HCEC 1CT (cell line): ENCODE results near the gene ADPRS.

ENCODE experiments used
- DNase-seq: peaks from one replicate; pipeline ENCODE4 v3.0.0-alpha.2; 2017

ADPRS gene

DNA sequence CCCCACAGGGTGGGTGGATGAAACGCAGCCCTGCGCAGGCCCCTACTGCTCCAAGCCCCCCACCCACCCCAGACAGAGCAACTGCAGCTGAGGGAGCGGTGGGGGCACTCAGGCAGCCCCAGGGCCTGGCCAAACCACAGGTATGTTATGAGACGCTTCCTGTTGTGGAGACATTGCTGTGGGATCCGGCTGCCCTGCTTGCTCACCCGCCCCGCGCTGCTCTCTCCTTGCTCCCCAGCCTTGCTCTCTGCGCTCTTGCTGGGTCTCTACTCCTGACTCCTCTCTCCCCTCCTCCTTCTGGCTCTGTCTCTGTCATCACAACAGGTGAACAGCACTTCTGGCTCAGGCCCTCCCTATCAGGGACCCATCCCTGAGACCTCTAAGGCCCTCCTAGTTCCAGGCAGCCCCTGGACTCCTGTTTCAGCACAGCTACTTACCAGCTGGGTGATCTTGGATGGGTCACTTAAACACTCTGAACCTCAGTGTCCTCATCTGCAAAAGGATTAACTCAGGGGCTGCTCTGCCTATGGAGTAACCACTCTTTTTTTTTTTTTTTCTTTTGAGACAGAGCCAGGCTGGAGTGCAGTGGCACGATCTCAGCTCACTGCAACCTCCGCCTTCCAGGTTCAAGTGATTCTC, 20.5 kb downstream of the ADPRS start:
- DNase-seq: peak; percentile 53

DNA sequence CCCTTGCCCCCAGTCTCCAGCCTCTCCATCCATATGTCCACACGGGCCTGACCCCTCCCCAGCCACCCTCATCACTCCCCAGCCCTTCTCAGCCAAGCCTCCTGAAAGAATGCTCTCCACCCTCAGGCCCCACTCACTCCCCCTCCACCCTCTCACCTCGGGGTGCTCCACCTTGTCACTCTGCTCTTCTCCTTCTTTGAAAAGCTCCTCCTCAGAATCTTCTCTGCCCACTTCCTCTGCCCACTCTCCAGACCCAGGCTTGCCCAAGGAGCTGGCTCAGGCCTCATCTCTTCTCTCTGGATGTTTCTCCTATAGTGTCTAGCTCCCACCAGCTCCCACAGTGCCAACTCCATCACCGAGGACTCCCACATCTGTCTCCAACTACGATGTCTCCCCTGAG, 22.5 kb downstream of the ADPRS start:
- no peak for DNase-seq

DNA sequence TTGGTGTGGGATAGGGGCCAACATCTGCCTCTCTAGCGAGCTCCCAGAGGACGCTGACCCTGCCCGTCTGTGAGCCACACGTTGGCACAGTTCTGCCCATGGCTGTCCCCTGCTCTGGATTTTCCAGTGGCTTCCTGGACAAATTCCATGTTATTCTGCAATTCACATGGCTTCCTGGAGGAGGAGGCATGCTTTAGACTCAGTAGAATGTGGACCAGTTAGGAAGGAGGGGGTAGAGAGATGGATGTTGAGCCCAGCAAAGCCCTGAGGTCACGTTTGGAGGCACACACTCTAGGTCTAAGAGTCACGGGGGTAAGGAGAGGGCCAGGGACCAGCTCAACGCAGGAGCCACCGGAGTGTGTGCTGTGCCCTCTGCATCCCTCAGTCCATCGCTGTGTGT, 24.1 kb downstream of the ADPRS start:
- no peak for DNase-seq

DNA sequence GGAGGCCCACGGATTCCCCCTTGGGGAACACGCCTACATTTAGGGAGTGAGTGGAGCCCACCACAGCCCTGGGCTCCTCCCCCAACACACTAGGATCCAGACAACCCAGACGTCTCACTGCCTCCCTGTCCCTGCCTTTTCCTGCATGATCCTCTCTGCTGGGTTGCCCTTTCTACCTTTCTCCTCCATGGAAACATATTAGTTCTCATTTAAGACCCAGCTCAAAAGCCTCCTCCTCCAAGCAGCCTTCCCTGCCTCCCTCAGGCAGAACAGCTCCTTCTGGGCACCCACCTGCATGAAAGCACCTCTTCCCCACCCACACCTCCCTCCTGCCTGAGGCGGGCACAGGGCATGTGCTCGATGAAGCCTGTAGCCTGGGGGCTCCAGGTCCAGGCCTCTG, 25.7 kb downstream of the ADPRS start:
- DNase-seq: no peak

DNA sequence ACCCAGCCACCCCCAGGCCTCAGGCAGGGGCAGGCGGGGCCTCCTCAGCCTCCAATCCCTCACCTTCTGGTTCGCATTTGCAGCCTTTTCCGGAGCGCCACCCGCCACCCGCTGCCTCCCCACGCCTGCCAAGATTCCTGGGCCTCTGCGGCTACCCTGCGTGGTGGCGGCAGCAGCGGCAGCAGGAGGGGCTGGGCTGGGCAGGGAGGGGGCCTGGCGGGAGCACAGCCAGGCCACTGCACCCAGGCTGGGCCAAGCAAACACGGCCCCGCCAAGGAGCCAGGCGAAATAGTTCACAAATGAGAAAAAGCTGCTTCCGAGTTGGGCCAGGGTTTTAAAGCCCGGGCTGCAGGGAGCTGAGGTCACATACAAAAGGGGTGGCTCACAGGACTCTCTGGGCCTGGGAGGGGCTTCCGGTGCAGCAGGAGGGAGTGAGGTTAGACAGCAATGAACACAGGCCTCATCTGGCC, 26.5 kb downstream of the ADPRS start:
- DNase-seq: no peak

DNA sequence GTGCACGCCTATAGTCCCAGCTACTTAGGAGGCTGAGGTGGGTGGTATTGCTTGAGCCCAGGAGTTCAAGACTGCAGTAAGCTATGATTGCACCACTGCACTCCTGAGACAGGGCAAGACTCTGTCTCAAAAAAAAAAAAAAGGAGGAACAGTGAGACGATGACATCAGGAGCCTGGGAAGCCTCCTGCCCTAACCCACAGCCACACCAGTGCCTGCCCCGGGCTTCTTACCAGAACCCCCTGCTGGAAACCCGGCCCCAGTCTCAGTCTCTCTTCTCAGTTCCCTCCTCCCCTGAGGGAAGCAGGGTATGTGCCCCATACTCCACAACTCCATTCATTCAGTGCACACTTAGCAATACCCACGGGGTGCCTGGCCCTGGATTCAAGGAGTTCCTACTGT, 27.2 kb downstream of the ADPRS start:
- no peak for DNase-seq

DNA sequence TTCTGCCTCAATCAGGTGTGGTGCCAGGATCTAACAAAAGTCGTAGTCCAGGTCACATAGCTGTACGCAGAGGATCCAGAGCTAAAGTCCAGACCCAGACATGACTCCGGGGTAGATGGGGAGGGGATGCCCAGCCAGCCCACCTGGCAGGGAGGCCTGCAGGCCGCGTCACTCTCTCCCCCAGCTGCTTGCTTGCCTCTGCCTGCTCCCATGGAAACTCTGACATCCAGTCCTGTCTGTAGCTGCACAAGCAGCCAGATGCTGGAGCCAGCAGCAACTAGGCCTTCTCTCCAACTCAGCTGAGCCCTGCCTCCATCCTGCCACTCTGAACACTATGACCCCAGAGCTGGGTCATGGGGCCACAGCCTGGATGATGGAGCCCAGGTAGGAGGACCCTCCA, 28.2 kb downstream of the ADPRS start:
- no peak for DNase-seq

DNA sequence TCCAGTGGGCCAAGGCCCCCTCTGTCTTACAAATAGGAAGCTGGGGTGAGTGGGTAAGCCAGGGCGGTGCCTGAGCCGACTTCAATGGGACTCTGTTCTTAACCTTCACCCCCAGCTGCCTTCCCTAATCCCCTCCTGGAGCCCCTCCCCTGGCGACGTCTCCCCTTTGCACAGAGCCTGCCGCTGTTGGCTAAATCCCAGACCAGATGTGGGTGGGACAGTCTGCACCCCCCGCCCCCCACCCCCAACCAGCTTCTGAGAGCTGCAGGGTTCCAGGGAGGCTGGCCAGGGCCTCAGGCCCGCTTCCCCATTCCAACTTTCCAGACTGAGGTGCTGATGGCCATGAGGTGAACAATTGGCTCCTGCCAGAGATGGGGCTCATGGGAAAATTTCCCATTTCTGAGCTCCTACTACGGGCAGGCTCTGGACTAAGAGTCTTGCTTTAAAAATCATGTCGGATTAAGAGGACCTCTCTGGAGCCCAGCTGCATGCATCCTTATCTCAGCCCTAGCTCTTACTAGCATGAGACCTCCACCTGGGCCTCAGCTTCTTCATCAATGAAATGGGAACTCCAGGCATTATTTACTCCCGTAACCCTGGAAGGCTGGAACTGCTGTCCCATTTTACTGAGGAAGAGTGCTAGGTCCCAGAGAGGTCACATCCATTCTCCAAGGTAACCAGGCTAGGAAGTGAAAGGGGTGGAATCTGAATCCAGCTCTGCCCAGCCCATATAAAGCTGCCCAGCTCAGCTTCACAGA, 29.9 kb downstream of the ADPRS start:
- no peak for DNase-seq

DNA sequence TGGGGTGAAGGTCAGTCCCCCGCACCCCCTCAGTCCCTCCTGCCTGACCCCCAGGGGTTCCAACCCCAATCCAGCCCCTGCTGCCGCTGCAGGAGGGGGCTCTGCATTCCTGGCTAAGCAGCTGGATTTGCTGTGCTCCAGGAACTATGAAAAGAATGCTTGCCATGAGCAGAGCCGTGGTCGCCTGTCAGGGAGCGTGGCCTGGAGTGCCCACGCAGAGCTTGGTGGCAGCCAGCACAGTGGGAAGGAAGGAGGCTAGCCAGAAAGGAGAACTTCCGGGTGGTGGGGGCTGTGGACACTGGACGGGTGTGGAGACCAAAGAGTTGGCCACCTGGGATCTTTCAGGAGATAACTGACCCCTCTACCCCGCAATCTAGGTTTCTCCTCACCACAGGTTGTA, 30.8 kb downstream of the ADPRS start:
- DNase-seq: no peak

DNA sequence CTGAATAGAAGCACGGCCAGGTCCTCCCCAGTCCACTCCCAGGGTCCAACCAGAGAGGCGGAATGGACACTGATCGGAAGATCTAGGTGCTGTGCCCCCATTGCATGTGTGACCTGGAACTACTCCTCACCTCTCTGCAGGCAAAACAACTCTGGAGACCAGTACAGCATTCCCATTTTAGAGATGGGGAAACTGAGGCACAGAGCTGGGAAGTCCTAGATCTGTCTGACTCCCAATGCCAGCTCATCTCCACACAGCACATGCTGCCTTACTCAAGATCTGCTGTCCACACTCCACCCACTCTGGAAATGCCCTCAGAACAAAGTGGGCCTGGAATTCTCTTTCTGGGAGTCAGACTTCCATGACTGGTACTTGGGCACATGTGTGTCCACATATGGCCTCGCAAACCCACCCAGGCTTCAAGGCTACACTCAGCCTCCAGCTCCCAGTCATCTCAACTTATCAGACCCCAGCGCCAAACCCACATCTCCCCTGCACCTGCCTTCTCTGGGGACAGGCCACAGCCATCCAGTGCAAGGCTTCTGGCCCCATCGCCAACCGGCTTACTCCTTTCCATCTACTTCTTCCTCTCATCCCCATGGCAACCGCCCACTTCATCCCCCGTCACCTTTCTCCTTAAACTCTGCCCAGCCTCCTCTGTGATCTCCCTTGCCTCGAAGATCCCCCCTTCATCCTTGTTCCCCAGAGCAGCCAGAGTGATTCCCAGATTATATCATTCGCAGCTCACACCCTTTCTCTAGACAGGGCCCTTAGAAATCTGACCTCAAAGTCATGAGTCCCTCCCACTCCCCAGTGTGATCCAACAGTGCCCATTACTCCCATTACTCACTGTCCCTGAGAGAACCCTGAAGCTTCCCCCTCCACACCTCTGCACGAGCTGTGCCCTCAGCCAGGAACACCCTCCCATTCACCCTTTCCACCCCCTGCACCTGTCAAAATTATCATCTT, 33.7 kb downstream of the ADPRS start:
- DNase-seq: no peak

DNA sequence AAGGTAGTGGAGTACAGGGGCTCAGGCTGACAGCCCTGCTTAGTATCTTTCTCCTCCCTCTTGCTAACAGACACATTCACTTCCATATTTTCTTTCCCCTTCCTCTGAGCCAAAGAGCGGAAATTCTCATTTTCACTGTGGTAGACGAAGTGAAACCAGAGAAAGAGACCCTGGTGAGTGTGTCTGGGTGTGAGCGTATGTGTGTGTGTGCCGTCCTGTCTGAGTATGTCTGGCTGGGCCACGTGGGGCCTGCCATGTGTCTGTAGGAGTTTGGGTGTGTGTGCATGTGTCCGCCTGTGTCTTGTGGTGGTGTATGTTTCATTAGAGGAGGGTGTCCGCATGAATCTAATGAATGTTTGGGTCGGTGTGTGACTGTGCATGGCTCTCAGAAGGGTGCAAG, 34.7 kb downstream of the ADPRS start:
- DNase-seq: no peak

DNA sequence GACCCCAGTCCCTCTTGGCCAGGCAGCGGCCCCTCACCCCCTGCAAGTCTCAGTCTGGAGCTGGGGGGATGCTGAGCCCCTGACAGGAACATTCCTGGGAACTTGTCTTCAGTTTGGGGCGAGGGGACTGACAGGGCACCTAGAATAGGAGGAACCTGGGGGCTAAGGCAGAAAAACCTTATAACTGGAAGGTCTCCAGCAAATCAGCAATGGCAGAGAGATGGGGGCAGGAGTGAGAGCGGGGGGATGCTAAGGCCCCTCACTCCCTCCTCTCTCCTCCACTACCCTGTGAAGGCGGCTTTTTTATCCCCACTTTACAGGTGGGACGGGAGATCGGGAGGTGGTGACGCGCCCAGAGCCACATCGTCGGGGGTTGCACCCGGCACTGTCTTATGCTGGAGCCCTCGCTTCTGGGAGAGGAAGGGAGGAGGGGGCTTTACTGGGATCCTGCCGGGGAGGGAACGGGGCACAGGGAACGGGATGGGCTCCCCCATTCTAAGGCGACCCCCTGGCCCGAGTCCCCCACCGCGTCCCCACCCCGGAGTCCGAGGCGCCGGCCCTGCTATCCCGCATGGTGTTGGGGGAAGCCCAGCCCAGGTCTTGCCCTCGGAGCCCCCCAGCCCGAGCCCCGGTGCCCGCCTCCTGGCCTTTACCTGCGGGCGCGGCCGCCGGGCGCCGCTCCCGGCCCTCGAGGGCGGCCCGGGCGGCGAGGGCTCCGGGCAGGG, 35.9 kb downstream of the ADPRS start:
- DNase-seq: no peak

DNA sequence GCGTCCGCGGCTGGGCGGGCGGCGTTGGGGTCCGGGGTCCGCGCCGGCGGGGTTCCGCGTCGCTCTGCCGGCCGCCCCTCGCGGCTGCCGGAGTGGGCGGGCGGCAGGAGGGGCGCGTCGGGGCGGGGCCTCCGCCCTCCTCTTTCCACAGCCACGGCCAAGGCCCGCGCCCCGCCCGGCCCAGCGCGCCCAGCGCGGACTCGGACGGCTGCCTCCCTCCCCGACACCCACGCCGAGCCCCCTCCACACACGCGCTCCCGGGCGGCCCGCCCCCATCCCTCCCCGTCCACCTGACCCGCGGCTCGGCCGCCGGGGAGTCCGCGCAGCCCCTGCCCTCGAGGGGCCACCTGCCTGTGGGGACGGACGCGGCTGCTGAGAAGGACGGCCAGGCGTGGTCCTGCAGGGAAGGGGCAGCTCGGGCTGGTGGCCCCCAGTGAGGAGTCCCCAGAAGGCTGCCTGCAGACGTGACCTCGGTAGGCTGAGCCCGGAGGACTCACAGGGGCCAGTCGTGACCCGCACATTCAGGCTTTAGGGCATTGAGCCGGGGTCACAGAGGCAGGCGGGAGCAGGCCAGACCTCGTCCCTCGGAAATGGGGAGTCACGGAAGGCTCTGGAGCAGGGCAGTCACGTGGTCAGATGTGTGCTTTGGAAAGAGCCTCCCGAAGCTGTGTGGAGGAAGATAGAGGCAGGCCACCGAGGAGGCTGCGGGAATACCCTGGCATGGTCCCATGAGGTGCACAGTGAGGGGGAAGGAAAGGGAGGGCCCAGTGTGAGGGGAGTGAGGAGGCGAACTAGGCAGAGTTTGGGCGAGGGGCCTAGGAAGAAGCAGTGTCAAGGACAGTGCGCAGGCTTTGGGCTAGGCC, 36.7 kb downstream of the ADPRS start, which contains the start of gene COL8A2:
COL8A2 (minus strand) TSS at position 94 of the 863 bp plus-strand sequence. CDS start 24,980 bp downstream, outside the sequence.
- no peak for DNase-seq

DNA sequence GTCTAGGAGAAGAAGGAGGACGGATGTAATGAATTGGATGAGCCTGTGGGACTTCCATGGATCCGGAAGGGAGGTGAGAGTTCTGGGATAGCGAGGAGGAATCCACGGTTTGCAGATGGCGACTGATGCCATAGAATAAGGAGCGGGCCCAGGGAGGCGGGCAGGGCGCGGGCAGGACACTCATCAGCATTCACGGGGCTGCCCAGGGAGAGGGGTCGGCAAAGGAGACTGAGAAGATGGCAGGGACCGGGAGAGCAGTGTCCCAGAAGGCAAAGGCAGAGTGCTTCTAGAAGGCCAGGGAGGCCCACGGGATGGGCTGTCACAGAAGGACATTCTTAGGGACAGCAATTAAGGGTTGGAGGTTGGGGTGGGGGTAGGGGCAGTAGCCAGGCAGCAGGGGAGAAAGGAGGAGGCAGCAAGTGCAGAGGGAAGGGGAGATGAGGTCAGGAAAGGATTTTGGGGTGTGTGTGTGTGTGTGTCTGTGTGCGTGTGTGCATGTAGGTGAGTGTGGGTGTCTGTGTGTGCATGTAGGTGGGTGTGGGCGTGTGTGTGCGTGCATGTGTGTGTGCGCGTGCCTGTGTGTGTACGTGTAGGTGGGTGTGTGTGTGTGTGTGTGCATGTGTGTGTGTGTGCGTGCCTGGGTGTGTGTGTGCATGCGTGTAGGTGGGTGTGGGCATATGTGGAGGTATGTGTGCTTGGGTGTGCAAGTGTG, 37.5 kb downstream of the ADPRS start:
- DNase-seq: no peak

DNA sequence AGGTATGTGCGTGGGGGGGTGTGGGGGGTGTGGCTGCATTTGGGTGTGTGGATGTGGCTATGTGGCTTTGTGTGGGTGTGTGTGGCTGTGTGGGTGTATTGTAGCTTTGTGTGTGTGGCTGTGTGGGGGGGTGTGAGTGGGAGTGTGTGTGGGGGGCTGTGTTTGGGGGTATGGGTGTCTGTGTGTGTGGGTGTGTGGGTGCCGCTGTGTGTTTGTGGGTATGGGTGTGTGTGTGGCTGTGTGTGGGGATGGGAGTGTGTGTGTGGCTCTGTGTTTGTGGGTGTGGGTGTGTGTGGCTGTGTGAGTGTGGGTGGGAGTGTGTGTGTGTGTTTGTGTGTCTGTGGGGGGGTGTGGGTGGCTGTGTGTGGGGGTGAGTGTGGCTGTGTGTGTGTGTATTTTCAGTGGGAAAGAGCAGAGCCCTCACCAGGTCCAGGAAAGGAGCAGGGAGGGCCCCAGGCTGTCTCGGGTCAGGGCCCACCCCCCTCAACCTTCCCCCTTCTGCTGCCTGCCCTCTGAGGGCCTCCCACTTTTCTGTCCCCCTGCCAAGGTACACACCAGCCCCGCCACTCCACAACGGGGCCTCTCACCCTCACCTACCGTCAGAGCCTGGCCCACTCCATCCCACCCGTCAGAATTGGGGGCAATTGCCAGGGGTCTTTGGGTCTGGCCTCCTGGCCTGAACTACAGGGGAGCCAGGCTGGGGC, 38.3 kb downstream of the ADPRS start:
- no peak for DNase-seq

DNA sequence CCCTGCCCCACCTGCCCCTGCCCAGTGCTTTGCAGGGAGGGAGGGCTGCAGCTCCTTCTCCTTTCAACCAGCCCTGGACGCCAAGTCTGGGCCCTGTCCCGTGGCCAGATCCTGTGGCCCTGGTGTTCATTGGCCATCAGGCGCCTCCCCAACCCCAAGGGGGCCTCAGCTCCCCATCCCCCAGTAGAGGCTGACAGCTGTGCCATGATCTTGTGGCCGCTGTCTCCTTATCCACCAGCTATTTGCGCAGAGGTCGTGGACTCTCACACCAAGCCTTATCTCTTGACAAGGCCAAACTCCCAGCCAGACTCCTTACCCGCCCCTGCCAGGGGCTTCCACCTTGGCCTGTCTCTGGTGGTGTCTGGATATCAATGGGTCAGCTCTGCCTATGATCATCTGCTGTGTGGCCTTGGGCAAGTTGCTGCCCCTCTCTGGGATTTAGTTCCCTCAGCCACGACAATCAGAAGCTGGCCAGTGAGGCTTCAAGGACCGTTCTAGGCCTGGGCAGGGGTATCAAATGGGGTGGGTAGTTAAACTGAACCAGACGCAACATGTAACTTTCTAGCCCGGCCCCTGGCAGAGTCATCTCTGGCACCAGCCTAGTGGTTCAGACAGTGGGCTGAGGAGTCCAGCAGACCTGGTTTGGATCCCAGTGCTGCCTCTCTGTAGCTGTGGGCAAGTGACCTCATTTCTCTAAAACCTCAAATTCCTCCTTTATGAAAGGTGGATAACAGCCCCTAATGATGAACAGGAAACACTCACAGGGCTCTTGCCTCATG, 39.6 kb downstream of the ADPRS start:
- no peak for DNase-seq

DNA sequence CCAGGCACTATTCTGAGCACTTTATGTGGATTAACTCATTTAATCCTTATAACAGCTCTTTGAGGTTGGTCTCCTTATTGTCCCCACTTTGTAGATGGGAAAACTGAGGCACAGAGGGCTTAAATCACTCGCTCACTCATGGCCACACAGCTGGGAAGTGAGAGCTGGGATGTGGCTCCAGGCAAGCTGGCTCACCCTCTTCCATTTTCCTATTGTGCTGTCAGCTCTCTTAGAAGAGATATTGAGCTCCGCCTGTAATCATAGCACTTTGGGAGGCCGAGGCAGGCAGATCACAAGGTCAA, 40.2 kb downstream of the ADPRS start:
- DNase-seq: no peak

DNA sequence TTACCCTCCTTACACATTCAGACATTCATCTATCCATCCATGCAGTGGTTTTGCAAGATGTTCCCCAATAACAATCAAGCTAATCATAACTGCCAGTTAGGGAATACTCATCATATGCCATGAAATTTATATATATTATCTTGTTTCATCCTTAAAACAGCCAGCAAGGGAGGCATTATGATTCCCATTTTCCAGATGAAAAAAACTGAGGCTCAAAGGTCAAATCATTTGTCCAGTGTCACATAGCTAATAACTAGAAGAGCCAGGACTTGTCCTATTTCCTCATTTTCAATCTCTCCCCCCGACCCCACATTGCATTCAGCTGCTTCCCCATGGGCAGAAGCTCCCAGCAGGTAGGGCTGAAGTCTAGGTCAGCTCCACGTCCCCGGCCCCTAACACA, 43.3 kb downstream of the ADPRS start:
- no peak for DNase-seq

DNA sequence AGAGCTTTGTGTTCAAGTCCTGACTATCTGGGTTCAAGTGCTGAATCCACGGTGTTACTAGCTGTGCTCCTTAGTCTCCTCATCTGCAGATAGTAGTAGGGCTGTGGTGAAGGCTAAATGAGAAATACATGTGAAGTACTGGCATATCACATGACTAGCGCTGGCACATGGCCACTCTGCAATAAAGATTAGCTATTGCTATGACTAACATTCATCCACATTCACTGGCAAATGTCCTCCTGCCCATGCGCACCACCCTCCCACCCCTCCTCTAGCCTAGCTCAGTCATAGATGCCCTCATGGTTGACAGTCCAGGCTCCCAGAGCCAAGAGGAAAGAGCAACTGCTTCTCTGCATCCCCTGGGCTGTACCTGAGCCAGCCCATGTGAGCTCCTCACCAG, 44.8 kb downstream of the ADPRS start:
- peak; percentile 87 for DNase-seq

DNA sequence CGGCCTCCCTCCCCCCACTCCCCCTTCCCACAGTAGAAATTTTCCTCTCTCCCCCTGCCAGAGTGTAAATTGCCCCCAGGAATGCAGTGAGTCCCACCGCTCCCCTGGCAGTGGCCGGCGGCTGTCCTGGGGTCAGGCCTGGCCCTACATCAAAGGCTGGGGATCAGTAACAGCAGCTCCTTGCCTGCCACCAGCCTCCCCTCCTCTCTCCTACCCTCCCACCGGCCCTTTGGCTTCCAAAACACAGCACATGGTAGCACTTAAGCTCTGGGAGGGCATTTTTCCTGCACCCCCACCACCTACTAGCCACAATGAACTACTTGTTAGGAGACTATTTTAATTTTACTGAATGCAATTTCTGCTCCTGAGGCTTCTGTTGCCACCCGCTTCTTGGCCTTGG, 45.3 kb downstream of the ADPRS start:
- no peak for DNase-seq
